IPS-NIHi7 (cell line): ENCODE measurements around the gene SBK1.
"Not testable (repeated sequence)": the region's sequence is repeated elsewhere in the genome, so short reads cannot be mapped to it uniquely, and the experiment has no call there.

ENCODE experiments used
- DNase-seq: peaks from one replicate; pipeline ENCODE4 v3.0.0; 2012; ENCODE audit warnings: mixed read lengths; ENCODE audit errors: extremely low spot score

Gene SBK1

GRCh38 chr16:28291651-28292626, at the start of gene SBK1:
Gene SBK1, plus strand, starts transcription at chr16:28292525. Its CDS starts 24,867 bp downstream, at chr16:28317392.
- peak; percentile 98 for DNase-seq

- not testable (repeated sequence) for DNase-seq
These were observed 42.8 kb upstream of the SBK1 start for GRCh38 chr16:28249483-28249882.

GRCh38 chr16:28250999-28251398, 41.3 kb upstream of the SBK1 start:
- DNase-seq: no peak

- no peak for DNase-seq
These were observed 38.2 kb upstream of the SBK1 start for GRCh38 chr16:28254158-28254557.

GRCh38 chr16:28255838-28256237, 36.5 kb upstream of the SBK1 start:
- DNase-seq: no peak

GRCh38 chr16:28257256-28257655, 35.1 kb upstream of the SBK1 start:
- DNase-seq: no peak

- no peak for DNase-seq
These were observed 33.8 kb upstream of the SBK1 start for GRCh38 chr16:28258567-28258966.

- no peak for DNase-seq
These were observed 33.1 kb upstream of the SBK1 start for GRCh38 chr16:28259091-28259780.

GRCh38 chr16:28259781-28260150, 32.6 kb upstream of the SBK1 start:
- no peak for DNase-seq

GRCh38 chr16:28260193-28260592, 32.1 kb upstream of the SBK1 start:
- DNase-seq: no peak

GRCh38 chr16:28261942-28262341, 30.4 kb upstream of the SBK1 start:
- no peak for DNase-seq

GRCh38 chr16:28263305-28263704, 29.0 kb upstream of the SBK1 start:
- no peak for DNase-seq

GRCh38 chr16:28264656-28265055, 27.7 kb upstream of the SBK1 start:
- DNase-seq: no peak

- DNase-seq: no peak
These were observed 26.5 kb upstream of the SBK1 start for GRCh38 chr16:28265822-28266221.

- DNase-seq: no peak
These were observed 25.0 kb upstream of the SBK1 start for GRCh38 chr16:28267356-28267755.

- no peak for DNase-seq
These were observed 18.8 kb upstream of the SBK1 start for GRCh38 chr16:28273511-28273910.

- DNase-seq: no peak
These were observed 17.6 kb upstream of the SBK1 start for GRCh38 chr16:28274676-28275075.

- no peak for DNase-seq
These were observed 16.0 kb upstream of the SBK1 start for GRCh38 chr16:28276301-28276700.

GRCh38 chr16:28277537-28278388, 14.6 kb upstream of the SBK1 start:
- peak; percentile 84 for DNase-seq

GRCh38 chr16:28279006-28279405, 13.3 kb upstream of the SBK1 start:
- DNase-seq: no peak

- DNase-seq: no peak
These were observed 11.2 kb upstream of the SBK1 start for GRCh38 chr16:28280881-28281836.
